Glutamatergic neuron (in vitro differentiated cells): ENCODE measurements around the gene TRIP11. TPM values are rescaled to one million over a fixed set of nuclear protein-coding genes. Genes with fewer than 3 reads are reported as not detected.

Experiments used
- DNase-seq: peaks from one replicate; pipeline ENCODE4 v3.0.0; 2022
- H3K27ac Mint-ChIP-seq: one replicate; pipeline ENCODE4 v1.8.0; 2020; ENCODE audit warnings: mild to moderate bottlenecking, mixed read lengths, inconsistent platforms; ENCODE audit not compliant: unreplicated experiment
- H3K27me3 Mint-ChIP-seq: one replicate; pipeline ENCODE4 v1.8.0; 2020; ENCODE audit warnings: mild to moderate bottlenecking, moderate library complexity, mixed read lengths, inconsistent platforms; ENCODE audit not compliant: unreplicated experiment
- H3K36me3 Mint-ChIP-seq: one replicate; pipeline ENCODE4 v1.8.0; 2020; ENCODE audit warnings: mild to moderate bottlenecking, mixed read lengths, inconsistent platforms; ENCODE audit not compliant: unreplicated experiment
- H3K4me1 Mint-ChIP-seq: one replicate; pipeline ENCODE4 v1.8.0; 2020; ENCODE audit warnings: mild to moderate bottlenecking, low read depth, mixed read lengths, inconsistent platforms; ENCODE audit not compliant: unreplicated experiment
- H3K4me3 Mint-ChIP-seq: one replicate; pipeline ENCODE4 v1.8.0; 2020; ENCODE audit warnings: mild to moderate bottlenecking, mixed read lengths, inconsistent platforms; ENCODE audit not compliant: unreplicated experiment
- H3K9me3 Mint-ChIP-seq: one replicate; pipeline ENCODE4 v1.8.0; 2020; ENCODE audit warnings: mild to moderate bottlenecking, moderate library complexity, mixed read lengths, inconsistent platforms; ENCODE audit not compliant: unreplicated experiment
- CTCF ChIP-seq: fragments of 200-600 bp; sonication (generic); IDR thresholded peaks from one replicate; pipeline ENCODE4 v1.5.0; 2021; ENCODE audit not compliant: partially characterized antibody, unreplicated experiment
- total RNA-seq: library from RNA; stranded (reverse); fragmentation: NEBNext Ultra II Directional; extraction: Animal tissue kit (Norgen Biotek cat#: 25700); gene quantifications from one replicate; pipeline ENCODE4 v1.2.1, GENCODE V29; 2021; ENCODE audit not compliant: unreplicated experiment

TRIP11 gene
- total RNA-seq, 1 donor from 2014 or later = 33.8 TPM

- H3K36me3 Mint-ChIP-seq = no peaks in the 10 kb centered on the region
- H3K4me1 Mint-ChIP-seq = peaks cover 3% of the 10 kb centered on the region
- no peak for DNase-seq
- no peak for TF ChIP-seq CTCF
- H3K27ac Mint-ChIP-seq = no peak overlapping the region
- no peak overlapping the region for H3K4me3 Mint-ChIP-seq
- peaks cover 2% of the 10 kb centered on the region for H3K9me3 Mint-ChIP-seq
- no peaks in the 10 kb centered on the region for H3K27me3 Mint-ChIP-seq
Measured at GRCh38 chr14:91983588-91983987, 56.3 kb downstream of the TRIP11 start.

DNA sequence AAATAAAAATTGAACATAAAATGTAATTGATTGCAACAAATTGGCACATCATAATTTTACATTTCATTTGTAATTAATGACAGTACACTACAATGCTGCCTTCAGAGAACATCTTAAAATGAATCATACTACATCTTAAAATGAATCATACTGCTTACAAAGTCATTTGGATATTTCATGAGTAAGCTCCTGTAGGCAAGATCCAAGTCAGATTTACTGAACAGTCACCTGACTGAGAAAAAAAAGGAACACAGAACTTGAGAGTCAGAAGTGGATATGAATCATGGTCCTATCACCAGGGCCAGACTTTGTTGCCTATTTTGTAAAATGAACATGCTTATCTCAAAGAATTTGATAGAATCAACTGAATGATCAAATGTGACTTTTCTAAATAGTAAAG, 59.7 kb downstream of the TRIP11 start:
- Mint-ChIP-seq H3K27ac (no peak overlapping the region), H3K4me3 (no peak overlapping the region), H3K4me1 (peaks cover 3% of the 10 kb centered on the region), H3K36me3 (no peaks in the 10 kb centered on the region), H3K27me3 (no peaks in the 10 kb centered on the region), H3K9me3 (no peaks in the 10 kb centered on the region)
- TF ChIP-seq CTCF = no peak
- DNase-seq = no peak

- no peak for DNase-seq
- no peaks in the 10 kb centered on the region for H3K9me3 Mint-ChIP-seq
- H3K36me3 Mint-ChIP-seq = no peaks in the 10 kb centered on the region
- no peaks in the 10 kb centered on the region for H3K27me3 Mint-ChIP-seq
- no peak overlapping the region for H3K27ac Mint-ChIP-seq
- no peaks in the 10 kb centered on the region for H3K4me1 Mint-ChIP-seq
- no peak overlapping the region for H3K4me3 Mint-ChIP-seq
- TF ChIP-seq CTCF = no peak
Measured at GRCh38 chr14:91977884-91978283, 62.0 kb downstream of the TRIP11 start.

DNA sequence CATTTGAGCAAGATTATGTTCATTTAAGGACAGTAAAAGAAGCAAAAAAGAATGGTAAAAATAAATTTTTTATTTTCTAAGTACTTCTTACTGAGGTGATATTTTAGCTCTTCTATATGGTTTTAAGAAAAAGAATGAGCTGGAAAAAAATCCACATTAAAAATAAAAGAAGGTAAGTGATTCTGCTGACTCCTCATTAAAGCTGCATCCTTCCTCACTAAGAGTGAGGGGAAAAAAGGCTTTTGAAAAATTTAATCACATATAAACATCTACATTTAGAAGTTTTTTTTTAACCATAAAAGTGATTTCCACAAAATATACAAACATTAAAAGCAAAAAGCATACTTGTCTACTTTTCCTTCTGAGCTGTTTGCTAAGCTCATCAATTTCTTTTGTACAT, 64.1 kb downstream of the TRIP11 start:
- Mint-ChIP-seq H3K27me3 (no peaks in the 10 kb centered on the region), H3K4me3 (no peak overlapping the region), H3K9me3 (no peaks in the 10 kb centered on the region), H3K36me3 (no peaks in the 10 kb centered on the region), H3K4me1 (no peaks in the 10 kb centered on the region), H3K27ac (no peak overlapping the region)
- no peak for DNase-seq
- TF ChIP-seq CTCF = no peak

GRCh38 chr14:91971188-91971778, 68.6 kb downstream of the TRIP11 start:
- Mint-ChIP-seq H3K4me3 (no peak overlapping the region), H3K4me1 (peaks cover 3% of the 10 kb centered on the region), H3K27me3 (peaks cover 4% of the 10 kb centered on the region), H3K27ac (no peak overlapping the region), H3K9me3 (no peaks in the 10 kb centered on the region), H3K36me3 (peaks cover 5% of the 10 kb centered on the region)
- no peak for TF ChIP-seq CTCF
- no peak for DNase-seq
